ENCODE measurements around the gene KIR2DL1.
"Not testable (repeated sequence)": the region's sequence is repeated elsewhere in the genome, so short reads cannot be mapped to it uniquely, and the experiment has no call there.

KIR2DL1 gene

DNA sequence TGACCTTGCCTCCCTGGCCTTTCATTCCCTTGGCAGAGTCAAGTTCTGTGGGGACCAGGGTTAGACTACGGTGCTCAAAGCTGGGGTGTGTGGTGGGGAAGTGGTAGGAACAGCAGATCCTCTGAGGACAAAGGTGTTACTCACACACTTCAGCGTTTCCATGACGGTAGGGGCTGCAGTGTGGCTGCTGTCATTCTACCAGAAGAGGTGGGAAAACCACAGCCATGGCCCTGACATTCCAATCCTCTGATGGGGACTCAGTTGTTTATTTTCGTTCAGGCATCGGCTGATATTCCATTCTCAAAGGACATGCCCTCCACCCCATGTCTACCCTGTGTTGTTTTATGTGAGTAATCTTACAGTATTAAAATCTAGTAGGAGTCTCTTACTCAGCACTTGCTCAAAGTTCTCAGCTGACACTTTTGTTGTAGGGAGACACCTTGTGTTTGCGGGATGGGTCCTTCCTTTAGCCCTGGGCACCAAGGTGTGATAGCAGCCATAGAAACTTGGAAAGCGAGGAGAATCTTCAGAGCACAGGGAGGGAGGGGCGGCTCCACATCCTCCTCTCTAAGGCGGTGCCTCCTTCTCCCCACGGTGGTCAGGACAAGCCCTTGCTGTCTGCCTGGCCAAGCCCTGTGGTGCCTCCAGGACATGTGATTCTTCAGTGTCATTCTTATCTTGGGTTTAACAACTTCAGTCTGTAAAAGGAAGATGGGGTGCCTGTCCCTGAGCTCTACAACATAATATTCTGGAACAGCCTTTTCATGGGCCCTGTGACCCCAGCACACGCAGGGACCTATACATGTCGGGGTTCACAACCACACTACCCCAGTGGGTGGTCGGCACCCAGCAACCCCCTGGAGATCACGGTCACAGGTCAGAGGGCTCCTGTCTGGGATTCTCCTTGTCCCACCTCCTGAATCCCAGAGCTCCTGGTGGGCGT lies 1.7 kb downstream of the KIR2DL1 start:
- H3K4me3 ChIP-seq (replicated peaks in 1 of 2; ENCODE audit: low read depth in 2 of 2, low read length in 2 of 2): not testable (repeated sequence)
- DNase-seq (ENCODE audit: low read depth in 2 of 2): peak in 1 of 2 donors; percentile 3

GRCh38 chr19:54772666-54773065 lies 3.1 kb downstream of the KIR2DL1 start:
- H3K4me3 ChIP-seq (replicated peaks in 1 of 2; ENCODE audit: low read depth in 2 of 2, low read length in 2 of 2); DNase-seq (ENCODE audit: low read depth in 2 of 2): not testable (repeated sequence)

DNA sequence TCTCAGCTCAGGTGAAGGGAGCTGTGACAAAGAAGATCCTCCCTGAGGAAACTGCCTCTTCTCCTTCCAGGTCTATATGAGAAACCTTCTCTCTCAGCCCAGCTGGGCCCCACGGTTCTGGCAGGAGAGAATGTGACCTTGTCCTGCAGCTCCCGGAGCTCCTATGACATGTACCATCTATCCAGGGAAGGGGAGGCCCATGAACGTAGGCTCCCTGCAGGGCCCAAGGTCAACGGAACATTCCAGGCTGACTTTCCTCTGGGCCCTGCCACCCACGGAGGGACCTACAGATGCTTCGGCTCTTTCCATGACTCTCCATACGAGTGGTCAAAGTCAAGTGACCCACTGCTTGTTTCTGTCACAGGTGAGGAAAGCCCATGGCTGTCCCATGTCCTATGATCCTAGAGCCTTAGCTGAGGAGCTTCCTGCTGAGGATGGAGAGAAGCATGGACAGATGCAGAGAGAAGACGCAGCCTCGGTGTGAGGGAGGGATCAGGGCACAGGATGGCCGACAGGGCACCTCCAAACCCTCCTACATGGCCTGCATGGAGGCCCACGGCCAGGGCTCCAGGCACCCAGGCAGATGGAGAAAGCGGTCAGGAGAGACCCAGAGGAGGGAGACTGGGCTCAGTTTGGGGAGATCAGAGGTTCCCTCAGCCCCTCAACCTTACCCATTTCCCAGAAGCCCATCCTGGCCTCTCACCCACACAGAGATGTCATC lies 5.7 kb downstream of the KIR2DL1 start:
- not testable (repeated sequence) for DNase-seq (ENCODE audit: low read depth in 2 of 2)

GRCh38 chr19:54775830-54776229 lies 6.2 kb downstream of the KIR2DL1 start:
- not testable (repeated sequence) for H3K4me3 ChIP-seq (replicated peaks in 1 of 2; ENCODE audit: low read depth in 2 of 2, low read length in 2 of 2); DNase-seq (ENCODE audit: low read depth in 2 of 2)

More for the DNA sequence above, 5.7 kb downstream of the KIR2DL1 start:
- H3K4me3 ChIP-seq (replicated peaks in 1 of 2; ENCODE audit: low read depth in 2 of 2, low read length in 2 of 2): not testable (repeated sequence)

DNA sequence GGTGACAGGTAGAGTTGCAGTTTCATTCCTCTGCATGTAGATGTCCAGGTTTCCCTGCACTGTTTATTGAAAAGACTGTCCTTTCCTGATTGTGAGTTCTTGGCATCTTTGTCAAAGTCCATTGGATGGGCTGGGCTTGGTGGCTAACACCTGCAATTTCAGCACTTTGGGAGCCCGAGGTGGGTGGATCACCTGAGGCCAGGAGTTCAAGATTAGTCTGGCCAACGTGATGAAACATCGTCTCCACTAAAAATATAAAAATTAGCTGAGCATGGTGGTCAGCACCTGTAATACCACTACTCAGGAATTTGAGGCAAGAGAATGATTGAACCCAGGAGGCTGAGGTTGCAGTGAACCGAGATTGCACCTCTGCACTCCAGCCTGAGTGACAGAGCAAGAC lies 8.3 kb downstream of the KIR2DL1 start:
- not testable (repeated sequence) for H3K4me3 ChIP-seq (replicated peaks in 1 of 2; ENCODE audit: low read depth in 2 of 2, low read length in 2 of 2); DNase-seq (ENCODE audit: low read depth in 2 of 2)

DNA sequence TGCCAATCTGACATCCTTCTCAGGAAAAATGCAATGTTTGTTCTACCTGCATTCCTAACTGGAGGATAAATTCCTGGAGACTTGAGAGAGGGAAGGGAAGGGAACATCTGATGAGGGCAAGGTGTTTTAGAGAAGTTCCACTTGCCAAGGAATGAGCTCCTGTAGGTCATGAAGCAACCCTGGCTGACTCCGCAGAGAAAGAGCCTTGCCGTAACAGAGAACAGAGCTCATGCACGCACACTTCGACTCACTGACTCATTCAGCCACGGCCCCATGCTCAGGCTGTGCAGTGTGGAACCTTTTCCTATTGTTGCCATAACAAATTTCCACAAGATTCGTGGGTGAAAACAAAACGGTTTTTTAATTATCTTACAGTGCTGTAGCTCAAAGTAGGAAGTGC lies 9.3 kb downstream of the KIR2DL1 start:
- H3K4me3 ChIP-seq (replicated peaks in 1 of 2; ENCODE audit: low read depth in 2 of 2, low read length in 2 of 2); DNase-seq (ENCODE audit: low read depth in 2 of 2): not testable (repeated sequence)

DNA sequence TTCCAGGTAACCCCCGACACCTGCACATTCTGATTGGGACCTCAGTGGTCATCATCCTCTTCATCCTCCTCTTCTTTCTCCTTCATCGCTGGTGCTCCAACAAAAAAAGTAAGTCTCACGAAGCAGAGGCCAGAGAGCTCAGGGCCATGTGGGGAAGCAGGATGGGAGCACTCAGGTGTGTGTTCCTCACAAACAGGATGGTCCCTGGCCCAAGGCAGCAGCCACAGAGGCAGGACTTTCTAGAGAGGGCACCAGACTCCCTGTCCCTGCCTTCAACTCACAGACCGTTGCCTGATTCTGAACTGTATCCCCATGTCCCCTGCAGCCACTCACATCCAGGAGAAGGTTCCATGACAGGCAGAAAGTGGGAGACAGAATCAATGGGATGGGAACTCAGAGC lies 13.3 kb downstream of the KIR2DL1 start:
- not testable (repeated sequence) for H3K4me3 ChIP-seq (replicated peaks in 1 of 2; ENCODE audit: low read depth in 2 of 2, low read length in 2 of 2); DNase-seq (ENCODE audit: low read depth in 2 of 2)

GRCh38 chr19:54786091-54786723 lies 16.6 kb downstream of the KIR2DL1 start:
- not testable (repeated sequence) for DNase-seq (ENCODE audit: low read depth in 2 of 2); H3K4me3 ChIP-seq (replicated peaks in 1 of 2; ENCODE audit: low read depth in 2 of 2, low read length in 2 of 2)

DNA sequence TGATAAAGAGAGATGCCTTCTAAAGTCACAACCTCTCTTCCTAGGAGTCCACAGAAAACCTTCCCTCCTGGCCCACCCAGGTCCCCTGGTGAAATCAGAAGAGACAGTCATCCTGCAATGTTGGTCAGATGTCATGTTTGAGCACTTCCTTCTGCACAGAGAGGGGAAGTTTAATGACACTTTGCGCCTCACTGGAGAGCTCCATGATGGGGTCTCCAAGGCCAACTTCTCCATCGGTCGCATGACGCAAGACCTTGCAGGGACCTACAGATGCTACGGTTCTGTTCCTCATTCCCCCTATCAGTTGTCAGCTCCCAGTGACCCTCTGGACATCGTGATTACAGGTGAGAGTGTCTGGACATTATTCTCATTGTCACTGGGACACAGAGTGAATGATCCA lies 18.6 kb downstream of the KIR2DL1 start:
- not testable (repeated sequence) for DNase-seq (ENCODE audit: low read depth in 2 of 2); H3K4me3 ChIP-seq (replicated peaks in 1 of 2; ENCODE audit: low read depth in 2 of 2, low read length in 2 of 2)

- TF ChIP-seq, protein P1, sequence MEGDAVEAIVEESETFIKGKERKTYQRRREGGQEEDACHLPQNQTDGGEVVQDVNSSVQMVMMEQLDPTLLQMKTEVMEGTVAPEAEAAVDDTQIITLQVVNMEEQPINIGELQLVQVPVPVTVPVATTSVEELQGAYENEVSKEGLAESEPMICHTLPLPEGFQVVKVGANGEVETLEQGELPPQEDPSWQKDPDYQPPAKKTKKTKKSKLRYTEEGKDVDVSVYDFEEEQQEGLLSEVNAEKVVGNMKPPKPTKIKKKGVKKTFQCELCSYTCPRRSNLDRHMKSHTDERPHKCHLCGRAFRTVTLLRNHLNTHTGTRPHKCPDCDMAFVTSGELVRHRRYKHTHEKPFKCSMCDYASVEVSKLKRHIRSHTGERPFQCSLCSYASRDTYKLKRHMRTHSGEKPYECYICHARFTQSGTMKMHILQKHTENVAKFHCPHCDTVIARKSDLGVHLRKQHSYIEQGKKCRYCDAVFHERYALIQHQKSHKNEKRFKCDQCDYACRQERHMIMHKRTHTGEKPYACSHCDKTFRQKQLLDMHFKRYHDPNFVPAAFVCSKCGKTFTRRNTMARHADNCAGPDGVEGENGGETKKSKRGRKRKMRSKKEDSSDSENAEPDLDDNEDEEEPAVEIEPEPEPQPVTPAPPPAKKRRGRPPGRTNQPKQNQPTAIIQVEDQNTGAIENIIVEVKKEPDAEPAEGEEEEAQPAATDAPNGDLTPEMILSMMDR (IDR thresholded peaks at IDR 0.05; ENCODE audit: low read depth, low read length): no peak
- H3K4me3 ChIP-seq (replicated peaks in 1 of 2; ENCODE audit: low read depth in 2 of 2, low read length in 2 of 2): no peak overlapping the region
- DNase-seq (ENCODE audit: low read depth in 2 of 2): no peak
Observed at GRCh38 chr19:54790711-54791110, 21.1 kb downstream of the KIR2DL1 start.

DNA sequence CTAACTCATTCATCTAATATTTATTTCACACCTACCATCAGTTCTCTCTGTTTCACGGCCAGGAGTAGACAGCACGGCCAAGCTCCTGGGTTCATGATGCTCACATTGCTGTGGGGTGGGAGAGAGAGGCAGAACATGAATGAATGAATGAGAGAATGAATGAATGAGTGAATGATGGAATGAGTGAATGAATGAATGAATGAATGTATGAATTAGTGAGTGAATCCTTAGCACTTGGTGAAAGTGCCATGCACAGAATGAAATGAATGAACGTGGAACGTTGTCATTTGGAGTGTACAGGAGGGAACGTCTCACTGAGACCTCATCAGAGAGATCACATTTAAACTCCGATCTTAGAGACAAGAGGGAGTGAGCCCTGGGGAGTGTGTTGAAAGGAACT lies 21.9 kb downstream of the KIR2DL1 start:
- TF ChIP-seq, protein P1 (IDR thresholded peaks at IDR 0.05; ENCODE audit: low read depth, low read length): no peak
- no peak overlapping the region for H3K4me3 ChIP-seq (replicated peaks in 1 of 2; ENCODE audit: low read depth in 2 of 2, low read length in 2 of 2)
- no peak for DNase-seq (ENCODE audit: low read depth in 2 of 2)
